AG09319 (cell line): ENCODE data around the gene DRGX.

Experiments used
- DNase-seq: peaks from one replicate; pipeline ENCODE4 v3.0.0-alpha.2; 2010; ENCODE audit warnings: low read depth; ENCODE audit errors: extremely low read depth
- TF ChIP-seq, protein P1 (sequence below): IDR thresholded peaks from 2 replicates; pipeline ENCODE4 v1.5.1; 2011; ENCODE audit warnings: low read depth, mild to moderate bottlenecking, inconsistent platforms, low read length, moderate library complexity

DRGX gene

DNA sequence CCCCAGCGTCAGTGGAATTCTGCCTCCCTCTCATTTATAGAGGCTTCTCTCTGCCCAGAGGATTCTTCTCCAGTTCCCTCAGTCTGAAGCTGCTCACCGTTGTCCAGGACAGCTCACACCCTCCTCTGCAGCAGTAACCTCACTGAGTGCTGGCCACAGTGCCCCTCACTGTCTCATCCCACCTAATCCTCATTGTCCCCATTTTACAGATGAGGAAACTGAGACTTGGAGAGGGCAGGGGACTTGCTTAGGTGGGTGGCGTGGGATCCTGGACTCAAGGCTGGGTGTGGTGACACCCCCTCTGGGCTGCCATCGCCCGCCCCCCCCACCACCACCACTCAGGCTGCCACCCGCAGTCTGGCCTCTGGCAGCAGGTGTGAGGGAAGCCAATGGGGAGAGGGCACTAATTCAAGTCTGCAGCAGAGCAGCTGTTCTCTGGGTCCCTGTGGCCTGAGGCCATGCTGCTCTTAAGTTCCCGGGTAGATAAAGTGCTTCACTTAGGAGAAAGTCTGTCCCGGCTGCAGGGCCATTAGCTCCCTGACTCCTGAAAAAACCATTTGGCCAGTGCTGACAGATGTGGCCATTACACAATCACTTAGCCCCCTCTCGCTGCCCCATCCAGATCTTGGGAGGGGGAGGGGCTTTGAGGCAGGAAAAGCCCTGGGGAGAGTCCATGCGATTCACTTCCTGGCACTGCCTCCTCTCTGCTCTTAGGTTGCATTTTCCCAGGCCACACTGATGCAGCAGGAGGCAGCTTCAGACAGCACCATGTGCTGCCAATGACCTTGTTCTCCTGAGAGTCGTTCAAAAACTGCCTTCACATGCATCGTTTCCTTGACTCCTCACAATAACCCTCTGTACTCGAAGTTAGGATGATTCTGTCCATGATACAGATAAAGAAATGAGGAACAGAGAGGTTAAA, 36.3 kb downstream of the DRGX start:
- no peak for DNase-seq
- TF ChIP-seq, protein P1, sequence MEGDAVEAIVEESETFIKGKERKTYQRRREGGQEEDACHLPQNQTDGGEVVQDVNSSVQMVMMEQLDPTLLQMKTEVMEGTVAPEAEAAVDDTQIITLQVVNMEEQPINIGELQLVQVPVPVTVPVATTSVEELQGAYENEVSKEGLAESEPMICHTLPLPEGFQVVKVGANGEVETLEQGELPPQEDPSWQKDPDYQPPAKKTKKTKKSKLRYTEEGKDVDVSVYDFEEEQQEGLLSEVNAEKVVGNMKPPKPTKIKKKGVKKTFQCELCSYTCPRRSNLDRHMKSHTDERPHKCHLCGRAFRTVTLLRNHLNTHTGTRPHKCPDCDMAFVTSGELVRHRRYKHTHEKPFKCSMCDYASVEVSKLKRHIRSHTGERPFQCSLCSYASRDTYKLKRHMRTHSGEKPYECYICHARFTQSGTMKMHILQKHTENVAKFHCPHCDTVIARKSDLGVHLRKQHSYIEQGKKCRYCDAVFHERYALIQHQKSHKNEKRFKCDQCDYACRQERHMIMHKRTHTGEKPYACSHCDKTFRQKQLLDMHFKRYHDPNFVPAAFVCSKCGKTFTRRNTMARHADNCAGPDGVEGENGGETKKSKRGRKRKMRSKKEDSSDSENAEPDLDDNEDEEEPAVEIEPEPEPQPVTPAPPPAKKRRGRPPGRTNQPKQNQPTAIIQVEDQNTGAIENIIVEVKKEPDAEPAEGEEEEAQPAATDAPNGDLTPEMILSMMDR: no peak

DNA sequence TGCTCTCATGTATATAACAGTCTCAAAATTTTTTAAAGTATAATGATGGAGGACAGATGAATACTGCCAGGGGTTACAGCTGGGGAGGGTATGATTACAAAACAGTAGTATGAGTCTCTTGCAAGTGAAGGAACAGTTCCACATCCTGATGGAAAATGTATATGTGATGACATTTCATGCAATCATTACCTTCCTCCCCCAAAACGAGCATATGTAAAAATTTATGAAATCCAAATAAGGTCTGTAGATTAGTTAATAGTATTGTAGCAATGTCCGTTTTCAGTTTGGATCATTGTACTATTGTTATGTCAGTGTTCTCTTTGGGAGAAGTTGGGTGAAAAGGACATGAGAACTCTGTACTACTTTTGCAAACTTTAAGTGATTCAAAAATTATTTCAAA, 38.0 kb downstream of the DRGX start:
- TF ChIP-seq, protein P1: no peak
- DNase-seq: no peak

DNA sequence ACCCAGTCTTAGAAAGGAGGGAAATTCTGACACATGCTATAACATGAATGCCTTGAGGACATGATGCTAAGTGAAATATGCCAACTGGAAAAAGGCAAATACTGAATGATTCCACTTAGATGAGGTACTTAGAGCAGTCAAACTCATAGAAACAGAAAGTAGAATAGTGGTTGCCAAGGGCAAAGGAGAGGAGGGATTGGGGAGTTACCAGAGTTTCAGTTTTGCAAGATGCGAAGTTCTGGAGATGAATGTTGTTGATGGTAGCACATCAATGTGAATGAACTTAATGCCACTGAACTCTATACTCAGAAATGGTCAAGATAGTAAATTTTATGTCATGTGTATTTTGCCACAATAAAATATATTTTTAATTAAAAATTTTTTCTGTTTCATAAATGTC, 38.9 kb downstream of the DRGX start:
- TF ChIP-seq, protein P1: no peak

DNA sequence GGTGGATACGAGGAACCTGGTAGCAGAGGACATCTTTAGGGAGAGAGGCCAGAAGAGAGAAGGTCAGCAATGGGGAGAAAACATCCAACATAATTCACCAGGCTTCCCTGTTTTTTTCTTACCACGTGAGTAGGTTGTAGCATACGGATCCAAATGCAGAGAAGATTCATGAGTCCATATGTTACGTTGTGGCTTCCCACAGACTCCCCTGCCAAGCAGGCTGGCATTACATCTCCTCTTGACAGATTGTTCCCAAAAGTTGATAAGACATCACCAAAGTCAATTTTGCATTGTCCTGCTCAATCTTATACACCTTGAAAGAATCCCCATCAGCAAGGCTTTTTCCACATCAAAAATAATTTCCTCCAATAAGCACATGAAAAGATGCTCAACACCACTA, 39.7 kb downstream of the DRGX start:
- no peak for DNase-seq
- TF ChIP-seq, protein P1: no peak

More for the DNA sequence above, 38.9 kb downstream of the DRGX start:
- no peak for DNase-seq

DNA sequence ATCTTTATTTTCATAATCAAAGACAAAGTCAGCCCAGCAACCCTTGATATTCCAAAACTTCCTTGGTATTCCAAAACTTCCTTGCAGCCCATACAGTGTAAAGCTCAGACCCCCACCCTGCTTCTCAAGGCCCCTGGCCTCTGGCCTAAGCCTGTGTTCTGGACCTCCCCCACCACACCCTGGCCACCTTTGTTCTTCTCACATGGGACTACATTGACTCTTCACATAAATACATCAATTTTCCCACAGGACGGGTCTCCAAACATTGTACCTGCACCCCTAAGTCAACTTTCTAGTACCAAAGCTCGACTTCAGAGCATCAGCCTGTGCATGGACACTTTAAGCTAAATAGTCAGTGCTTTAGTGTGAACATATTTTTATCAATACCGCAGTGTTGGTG, 40.7 kb downstream of the DRGX start:
- TF ChIP-seq, protein P1: no peak
- no peak for DNase-seq

GRCh38 chr10:49354593-49354992, 41.3 kb downstream of the DRGX start:
- TF ChIP-seq, protein P1: no peak
- DNase-seq: no peak

DNA sequence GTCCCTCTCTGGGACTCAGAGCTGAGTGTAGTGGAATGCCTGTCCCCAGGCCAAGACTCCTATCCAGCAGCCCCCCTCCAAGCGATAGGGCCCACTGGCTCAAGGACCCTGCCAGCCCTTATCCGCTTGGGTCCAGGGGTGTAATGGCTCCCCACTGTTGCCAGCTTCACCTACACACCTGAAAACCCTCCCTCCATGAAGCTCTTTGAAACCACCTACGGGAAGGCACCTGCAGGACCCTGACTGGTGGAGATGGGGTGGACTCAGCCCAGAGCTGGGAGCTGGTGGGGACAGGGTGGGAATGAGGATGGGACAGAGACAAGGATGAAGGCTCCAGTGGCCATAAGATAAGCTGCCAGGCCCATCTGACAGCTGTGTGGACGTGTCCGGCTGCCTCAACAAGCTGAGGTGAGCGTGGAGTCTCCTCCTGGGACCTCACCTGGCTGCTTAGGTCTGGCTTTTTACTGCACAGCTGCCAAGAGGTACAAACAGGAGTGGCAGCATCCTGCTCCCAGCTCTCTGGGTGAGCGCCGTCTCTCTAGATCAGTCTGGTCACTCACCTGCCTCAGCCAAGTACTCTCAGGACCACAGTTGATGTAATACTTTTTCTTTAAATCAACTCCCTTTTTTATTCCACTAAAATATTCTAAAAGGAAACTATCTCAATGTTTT, 41.9 kb downstream of the DRGX start:
- DNase-seq: no peak
- TF ChIP-seq, protein P1: no peak
